Measurements from ENCODE around the gene PTPRK. TPM values are rescaled to one million over a fixed set of nuclear protein-coding genes. Genes with fewer than 3 reads are reported as not detected.

Gene PTPRK
- total and polyA plus RNA-seq, 10 of the 15 experiments (the other 5 are each of a cell fraction or from before 2014, with no cell fraction given) = 0.23 to 1.9 (median 0.55) TPM

DNA sequence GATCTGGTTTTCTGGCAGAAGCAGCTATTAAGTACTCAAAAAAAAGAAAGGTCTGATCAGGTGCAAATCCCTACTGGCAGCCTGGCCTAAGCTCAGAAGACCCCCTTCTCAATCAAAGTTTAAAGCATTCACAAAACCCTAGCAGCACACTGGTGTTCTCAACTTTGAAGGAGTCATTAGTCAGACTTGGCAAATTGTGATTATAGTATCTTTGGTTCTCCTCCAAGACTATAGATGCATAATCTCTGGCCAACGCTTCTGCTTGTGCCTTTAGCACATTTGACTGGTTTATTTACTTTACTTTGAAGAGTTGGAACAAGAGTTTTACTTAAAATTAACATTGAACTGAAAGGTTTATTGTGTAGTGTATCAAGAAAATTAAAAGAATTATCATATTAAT is 248.9 kb downstream of the PTPRK start (continued):
- TF ChIP-seq ATF7 (IDR thresholded peaks at IDR 0.05; ENCODE audit: low read depth) (no peak), CBX5 (IDR thresholded peaks at IDR 0.05; ENCODE audit: low read depth) (no peak), ZSCAN29 (IDR thresholded peaks at IDR 0.05) (no peak), SMC3 (IDR thresholded peaks at IDR 0.05; ENCODE audit: borderline replicate concordance, low read length) (no peak), YBX1 (IDR thresholded peaks at IDR 0.05) (no peak), RBBP5 (conservative IDR thresholded peaks at IDR 0.05) (no peak), NFXL1 (IDR thresholded peaks at IDR 0.05; ENCODE audit: borderline replicate concordance) (no peak), BMI1 (IDR thresholded peaks at IDR 0.05; ENCODE audit: borderline replicate concordance) (no peak)
- TF ChIP-seq, protein P1, sequence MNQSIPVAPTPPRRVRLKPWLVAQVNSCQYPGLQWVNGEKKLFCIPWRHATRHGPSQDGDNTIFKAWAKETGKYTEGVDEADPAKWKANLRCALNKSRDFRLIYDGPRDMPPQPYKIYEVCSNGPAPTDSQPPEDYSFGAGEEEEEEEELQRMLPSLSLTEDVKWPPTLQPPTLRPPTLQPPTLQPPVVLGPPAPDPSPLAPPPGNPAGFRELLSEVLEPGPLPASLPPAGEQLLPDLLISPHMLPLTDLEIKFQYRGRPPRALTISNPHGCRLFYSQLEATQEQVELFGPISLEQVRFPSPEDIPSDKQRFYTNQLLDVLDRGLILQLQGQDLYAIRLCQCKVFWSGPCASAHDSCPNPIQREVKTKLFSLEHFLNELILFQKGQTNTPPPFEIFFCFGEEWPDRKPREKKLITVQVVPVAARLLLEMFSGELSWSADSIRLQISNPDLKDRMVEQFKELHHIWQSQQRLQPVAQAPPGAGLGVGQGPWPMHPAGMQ (IDR thresholded peaks at IDR 0.05; ENCODE audit: borderline replicate concordance) = no peak
- TF ChIP-seq, protein P2, sequence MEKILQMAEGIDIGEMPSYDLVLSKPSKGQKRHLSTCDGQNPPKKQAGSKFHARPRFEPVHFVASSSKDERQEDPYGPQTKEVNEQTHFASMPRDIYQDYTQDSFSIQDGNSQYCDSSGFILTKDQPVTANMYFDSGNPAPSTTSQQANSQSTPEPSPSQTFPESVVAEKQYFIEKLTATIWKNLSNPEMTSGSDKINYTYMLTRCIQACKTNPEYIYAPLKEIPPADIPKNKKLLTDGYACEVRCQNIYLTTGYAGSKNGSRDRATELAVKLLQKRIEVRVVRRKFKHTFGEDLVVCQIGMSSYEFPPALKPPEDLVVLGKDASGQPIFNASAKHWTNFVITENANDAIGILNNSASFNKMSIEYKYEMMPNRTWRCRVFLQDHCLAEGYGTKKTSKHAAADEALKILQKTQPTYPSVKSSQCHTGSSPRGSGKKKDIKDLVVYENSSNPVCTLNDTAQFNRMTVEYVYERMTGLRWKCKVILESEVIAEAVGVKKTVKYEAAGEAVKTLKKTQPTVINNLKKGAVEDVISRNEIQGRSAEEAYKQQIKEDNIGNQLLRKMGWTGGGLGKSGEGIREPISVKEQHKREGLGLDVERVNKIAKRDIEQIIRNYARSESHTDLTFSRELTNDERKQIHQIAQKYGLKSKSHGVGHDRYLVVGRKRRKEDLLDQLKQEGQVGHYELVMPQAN (conservative IDR thresholded peaks at IDR 0.05) = no peak
- TF ChIP-seq, protein P3, sequence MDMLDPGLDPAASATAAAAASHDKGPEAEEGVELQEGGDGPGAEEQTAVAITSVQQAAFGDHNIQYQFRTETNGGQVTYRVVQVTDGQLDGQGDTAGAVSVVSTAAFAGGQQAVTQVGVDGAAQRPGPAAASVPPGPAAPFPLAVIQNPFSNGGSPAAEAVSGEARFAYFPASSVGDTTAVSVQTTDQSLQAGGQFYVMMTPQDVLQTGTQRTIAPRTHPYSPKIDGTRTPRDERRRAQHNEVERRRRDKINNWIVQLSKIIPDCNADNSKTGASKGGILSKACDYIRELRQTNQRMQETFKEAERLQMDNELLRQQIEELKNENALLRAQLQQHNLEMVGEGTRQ (IDR thresholded peaks at IDR 0.05; ENCODE audit: borderline replicate concordance, low read depth, low read length) = no peak

Measured in GM12878 (cell line).